GM21723 (cell line): ENCODE measurements around the gene ANO3.

Experiments
- ATAC-seq: cut with Tn5 transposase; IDR thresholded peaks from one replicate; pipeline ENCODE4 v1.9.1; 2021; ENCODE audit warnings: mild to moderate bottlenecking, moderate library complexity; ENCODE audit not compliant: unreplicated experiment

Gene ANO3

DNA sequence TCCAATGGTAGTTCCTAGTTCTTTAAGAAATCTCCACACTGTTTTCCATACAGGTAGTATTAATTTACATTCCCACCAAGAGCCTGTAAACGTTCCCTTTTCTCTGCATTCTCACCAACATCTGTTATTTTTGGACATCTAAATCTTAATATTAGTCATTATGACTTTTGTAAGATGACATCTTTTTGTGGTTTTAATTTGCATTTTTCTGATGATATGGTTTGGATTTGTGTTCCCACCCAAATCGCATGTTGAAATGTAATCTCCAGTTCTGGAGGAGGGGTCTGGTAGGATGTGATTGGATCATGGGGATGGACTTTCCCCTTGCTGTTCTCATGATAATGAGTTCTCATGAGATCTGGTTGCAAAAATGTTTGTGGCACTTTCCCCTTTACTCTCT, 151.2 kb downstream of the ANO3 start:
- no peak for ATAC-seq

DNA sequence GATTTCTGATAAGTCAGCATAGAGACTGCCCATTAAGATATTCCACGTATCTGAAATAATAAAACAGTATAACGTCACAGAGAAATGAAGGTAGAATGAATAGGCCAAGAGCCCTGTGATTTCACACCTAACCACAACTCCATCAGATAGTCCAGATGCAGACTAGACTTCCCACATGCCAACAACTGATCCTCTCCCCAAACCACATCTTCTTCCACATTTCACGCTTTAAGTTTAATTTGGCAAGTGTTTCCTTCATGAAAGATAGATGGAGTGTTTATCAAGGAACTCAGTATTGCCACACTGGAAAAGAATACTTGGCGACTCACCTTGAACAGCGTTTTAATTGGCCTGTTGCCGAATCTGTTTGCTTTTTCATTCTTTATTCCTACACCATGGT, 158.6 kb downstream of the ANO3 start:
- ATAC-seq: no peak

DNA sequence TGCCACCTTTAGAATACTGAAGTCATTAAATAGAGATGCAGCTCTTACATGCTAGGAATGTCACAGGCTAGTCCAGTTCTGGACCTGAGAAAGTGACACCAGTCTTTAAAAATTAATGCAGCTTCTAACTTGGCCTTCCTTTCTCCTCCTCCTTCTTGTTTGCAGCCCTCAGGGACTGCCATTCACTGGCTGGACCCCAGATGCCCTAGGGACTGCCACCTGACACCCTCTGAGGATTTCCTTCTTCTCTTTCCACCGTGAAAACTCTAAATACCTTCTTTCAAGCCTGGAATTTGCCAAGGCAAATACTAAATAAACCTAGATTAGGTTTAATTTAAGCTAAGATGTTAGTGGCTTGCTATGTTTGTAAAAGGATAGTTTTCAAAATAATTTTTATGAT, 161.7 kb downstream of the ANO3 start:
- no peak for ATAC-seq

DNA sequence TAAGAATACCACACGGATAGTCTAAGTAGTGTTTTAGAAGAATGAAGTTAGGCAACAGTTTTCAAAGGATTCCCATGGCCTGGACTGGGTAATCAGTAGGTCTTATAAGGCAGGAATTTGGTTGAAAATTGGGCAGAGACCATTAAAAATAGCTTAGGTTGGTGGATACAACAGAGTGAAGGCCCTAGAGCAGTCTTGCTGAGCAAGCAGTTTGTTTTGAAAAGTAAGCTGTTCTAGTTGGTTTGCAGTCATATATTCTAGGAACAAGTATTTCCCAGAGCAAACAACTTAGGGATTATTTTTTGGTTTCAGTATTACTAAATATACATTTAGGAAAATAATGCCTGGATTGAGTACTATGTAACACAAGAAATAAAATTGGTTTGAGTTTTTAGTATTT, 175.3 kb downstream of the ANO3 start:
- no peak for ATAC-seq

DNA sequence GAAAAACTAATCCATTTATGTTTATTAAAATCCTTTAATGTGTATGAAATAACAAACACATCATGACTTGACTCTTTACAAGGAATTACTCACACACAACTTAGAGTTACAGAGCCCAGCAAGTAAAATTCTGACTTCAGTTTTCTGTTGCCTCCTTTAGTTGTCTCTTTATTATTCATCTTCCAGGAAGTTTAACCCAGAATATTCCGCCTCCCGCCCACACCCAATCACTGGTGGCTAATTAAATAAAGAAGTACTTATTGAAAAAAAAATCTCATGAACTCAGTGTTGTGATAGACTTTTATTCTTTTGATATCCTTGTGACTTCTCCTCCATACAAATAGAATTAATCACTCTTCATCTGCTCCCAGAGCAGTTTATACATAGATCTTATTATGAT, 178.2 kb downstream of the ANO3 start:
- no peak for ATAC-seq

DNA sequence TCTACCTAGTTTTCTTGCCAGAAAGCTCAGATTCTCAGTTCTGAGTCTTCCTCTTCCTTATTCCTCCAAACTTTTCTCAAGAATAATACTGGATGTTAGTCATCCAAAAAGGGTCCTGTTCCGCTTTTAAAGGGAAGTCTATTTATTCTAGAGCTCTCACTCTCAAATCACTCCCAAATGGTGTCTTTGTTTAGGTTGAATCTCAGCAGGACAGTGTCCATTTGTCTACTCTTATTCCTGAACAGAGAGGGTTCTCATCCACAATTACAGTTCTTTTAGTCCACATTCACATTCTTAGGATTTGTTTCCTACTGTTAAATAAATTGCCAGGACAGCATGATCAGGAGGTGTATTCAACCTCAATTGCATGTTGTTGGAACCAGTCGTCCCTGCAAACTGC, 178.8 kb downstream of the ANO3 start:
- no peak for ATAC-seq

DNA sequence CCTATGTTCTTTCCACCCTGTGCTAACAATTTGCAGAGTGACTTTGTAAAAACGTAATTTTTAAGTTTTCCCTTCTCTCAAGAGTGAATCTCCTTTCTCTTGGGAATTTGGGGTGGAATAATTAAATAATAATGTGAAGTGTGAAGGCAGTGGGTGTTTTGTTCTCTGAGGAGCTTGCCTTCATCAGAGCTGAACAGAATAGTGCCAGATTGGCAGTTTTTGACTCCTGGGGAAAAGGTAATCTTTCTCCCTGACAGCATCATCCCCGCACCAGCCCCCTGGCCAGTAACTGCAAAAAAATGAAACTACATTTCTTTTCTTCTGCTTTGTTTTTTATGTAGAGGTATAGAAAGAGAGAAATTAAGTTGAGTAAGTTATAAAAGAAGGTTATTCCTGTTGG, 180.3 kb downstream of the ANO3 start:
- no peak for ATAC-seq

DNA sequence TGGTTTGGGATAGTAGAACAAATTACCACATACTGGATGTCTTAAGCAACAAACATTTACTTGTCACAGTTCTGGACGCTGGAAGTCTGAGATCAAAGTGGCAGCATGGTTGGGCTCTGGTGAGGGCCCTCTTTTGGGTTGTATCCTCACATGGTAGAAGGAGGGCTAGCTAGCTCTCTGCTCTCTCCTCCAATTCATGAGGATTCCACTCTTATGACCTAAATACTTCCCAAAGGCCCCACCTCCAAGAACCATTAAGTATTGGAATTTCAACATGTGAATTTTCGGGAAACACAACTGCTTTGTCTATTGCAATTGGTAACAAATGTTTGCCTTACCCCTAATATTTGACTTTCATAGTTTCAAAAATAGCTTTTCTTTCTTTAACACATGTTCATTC, 187.5 kb downstream of the ANO3 start:
- no peak for ATAC-seq

DNA sequence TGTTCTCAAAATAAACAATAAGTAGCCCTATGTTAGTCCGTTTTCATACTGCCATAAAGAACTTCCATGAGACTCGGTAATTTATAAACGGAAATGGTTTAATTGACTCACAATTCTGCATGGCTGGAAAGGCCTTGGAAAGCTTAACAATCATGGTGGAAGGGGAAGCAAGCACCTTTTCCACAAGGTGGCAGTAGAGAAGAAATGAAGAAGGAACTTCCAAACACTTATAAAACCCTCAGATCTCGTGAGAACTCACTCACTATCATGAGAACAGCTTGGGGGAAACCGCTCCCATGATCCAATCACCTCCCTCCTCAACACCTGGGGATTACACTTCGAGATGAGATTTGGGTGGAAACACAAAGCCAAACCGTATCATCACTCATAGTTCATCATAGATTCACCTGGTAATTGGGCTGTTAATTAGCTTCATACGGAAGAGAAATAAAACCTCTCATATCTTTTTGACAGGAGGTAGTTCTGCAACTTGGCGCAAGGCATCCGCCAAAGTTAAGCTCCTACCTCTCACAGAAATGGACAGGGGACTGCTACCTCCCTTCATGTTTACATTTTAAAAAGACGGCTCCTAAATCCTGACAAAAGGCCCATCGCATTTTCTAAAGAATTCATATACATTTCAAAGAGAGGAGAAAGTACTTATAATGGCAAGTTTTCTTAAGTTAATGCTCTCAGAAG, 191.1 kb downstream of the ANO3 start:
- no peak for ATAC-seq

DNA sequence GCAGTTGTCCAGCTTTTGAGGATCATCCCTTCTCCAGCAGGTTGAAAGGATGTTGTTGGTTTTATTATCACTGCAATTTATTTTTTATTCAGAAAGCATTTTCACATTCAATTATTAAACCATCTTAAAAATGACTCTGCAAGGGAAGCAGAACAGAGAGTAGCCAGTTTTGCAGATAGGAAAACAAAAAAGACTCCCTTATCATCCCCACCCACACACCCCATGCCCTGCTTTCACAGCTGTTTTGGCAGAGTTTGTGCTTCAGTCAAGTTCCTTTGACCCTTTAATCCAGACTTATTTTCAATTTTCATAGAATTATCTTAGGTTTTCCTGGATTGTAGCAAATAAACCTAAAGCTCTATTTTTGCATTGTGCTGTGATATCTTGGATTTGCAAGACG, 195.8 kb downstream of the ANO3 start:
- no peak for ATAC-seq

DNA sequence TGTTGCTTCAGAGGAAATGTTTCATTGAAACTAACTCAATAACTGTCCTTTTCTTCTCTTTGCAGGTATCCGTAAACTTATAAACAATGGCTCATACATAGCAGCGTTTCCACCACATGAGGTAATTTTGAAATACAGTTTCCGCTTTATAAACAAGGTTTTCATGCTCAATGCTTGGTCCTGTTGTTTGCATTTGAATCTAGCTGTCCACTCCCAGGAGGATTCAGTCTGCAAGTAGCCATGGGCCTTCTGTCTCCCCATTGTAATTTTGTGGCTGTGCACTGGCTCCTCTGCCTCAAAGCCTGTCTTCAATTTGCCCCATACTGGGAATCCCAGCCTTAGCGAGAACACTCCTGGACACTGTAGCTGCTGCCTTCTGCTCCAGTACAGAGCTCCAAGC, 205.4 kb downstream of the ANO3 start:
- no peak for ATAC-seq

DNA sequence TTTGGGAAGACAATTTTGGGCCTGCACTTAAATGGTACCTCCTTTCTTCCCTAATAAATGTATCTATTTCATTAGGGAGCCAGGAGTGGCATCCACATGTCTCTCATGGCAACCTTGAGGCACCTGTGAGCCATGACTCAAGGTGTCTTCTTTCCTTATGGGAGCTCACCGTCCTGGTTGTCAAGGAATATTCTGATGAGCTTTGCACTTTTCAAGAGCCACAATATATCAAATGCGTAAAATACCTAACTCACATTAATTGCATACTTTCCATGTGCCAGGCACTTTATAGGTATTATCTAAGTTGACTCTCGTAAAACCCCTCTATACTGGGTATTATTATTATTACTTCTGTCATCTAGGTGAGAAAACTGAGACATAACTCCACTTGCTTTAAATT, 207.6 kb downstream of the ANO3 start:
- ATAC-seq: no peak

DNA sequence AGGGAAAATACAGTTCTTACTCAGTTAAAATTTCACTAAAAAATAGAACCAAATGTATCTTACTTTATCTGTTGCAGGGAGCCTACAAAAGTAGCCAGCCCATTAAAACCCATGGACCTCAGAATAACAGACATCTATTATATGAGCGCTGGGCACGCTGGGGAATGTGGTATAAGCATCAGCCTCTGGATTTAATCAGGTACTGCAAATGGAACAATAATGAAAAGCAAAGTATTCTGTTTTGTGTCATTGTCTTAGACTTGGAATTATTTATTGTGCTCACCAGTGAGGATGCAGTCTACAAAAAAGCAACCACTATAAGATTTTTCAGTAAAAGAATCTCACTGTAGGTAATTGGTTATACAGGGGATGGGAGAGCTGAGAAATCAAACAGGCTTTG, 209.9 kb downstream of the ANO3 start:
- no peak for ATAC-seq

DNA sequence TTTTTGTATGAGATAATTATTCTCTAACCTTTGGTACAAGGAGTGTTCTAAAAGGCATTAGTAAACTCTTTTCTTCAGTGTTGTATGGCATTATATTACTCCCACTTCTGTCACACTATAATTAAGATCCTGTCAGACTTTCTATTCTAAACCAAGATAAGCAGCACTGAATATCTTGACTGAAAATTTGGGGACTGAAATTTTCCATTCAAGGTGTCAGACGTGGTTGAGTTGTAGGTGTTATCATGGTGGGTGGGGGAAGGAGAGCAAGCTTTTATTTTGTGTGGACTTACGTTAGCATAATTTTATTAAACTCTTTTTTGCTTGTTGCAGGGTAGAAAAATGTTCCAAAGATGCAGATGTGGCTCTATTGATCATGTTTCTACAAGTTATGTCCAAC, 217.2 kb downstream of the ANO3 start:
- ATAC-seq: no peak

DNA sequence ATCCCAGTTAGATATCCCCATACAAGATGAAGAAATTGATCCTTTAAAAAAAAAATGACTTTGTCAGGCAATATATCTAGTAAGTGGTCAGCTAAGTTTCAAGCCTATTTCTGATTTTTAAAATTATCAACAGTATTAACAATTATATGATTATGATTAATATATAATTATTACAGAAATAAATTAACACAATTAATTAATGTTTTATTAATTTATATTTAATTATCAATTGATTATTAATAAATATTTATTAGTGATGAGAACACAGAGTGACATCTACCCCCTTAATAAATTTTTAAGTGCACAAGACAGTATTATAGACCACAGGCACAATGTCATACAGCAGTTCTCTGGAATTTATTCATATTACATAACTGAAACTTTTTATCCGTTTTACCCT, 218.1 kb downstream of the ANO3 start:
- no peak for ATAC-seq

DNA sequence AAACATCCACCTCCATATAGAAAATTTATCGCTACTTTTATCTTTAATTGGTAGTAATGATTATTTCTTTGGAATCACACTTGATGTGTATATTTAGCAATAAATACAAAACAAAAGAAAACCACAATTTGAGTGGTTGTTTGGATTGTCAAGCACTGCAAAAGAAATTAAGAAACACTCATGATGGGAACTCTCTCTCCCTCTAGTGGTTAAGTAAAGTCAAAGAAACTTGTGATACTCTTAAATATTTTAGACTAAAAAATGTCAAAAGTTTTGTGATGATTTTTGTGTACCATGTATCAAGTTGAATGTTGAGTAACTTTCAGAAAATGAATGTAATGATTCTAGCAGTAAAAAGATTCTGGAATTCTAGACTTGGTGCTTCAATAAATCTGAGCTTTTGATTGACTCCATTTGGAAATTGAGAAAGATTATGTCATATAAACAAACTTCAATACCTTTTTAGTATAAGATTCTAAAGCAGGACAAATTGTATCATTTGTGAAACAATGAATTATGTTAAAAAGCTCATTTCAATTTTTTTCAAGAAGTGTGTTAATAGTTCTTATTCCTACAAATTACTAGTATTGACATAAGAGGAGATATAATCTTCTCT, 219.4 kb downstream of the ANO3 start:
- ATAC-seq: no peak

DNA sequence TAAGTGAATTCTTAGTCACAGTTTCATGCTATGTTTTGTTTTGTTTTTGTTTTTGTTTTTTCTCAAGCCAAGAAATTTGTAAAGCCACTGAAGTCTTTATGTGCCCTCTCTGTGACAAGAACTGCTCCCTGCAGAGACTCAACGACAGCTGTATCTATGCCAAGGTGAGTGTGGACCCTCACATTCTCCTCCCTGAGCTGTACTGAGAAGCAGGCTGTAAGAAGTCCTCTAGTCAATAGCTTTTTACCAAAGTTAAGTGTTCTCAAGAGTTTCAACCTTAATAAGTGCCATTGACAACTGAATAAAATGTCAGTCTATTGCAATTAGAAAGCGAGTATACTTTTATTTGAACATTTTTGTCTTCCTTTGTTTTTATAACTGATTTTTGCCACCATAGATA, 221.3 kb downstream of the ANO3 start:
- ATAC-seq: no peak

DNA sequence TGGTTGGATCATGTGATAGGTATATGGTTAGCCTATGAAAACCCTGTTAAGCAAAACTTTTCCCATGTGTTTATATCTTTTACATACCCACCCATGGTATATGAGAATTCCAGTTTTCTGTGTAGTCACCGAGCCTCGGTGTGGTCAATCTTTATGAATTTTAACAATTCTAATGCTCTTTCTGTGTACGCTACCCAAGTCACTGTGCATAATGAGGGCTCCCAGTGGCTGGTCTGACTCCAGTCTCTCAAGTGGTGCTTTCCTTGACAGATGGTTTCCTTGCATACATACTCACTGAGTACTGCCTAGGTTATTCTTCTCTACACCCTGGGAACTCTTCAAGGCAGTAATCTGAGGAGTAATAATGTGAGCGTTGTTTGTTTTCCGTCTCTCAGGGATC, 222.5 kb downstream of the ANO3 start:
- ATAC-seq: no peak

DNA sequence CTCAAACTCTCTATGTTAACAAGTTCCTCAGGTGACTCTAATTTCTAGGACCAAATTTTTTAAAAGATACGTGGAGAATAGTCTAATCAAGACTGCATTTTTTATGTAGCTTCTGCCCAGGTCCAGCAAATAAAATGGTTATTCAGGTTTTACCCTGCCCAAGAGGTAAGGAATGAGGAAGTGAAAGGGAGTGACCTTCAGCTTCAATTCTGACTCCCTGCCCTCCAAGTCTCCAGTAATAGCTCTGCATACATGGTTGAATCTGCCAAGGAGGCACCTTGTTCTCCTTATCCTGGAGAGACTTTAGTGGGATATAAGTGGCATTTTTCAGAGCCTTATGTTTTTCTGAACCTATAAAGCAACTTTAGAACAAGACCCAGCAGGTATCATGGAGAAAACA, 224.7 kb downstream of the ANO3 start:
- ATAC-seq: no peak

DNA sequence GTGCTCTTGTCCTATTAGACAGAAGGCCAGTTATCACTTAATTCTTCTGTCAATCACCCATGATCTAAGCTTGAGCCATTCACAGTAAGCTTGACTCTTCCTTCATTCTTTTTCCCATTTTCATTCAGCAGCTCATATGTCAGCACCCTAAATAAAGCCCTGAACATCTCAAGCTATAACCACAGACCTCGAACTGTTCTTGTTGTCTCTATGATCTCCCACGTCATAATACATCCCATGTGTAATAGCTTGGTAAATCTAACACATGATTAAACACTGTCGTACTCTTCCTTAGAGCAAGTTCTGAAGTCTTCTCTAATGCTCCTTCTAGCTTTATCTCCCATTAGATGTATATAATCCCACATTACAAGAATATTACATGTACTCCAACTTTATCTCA, 225.7 kb downstream of the ANO3 start:
- no peak for ATAC-seq

DNA sequence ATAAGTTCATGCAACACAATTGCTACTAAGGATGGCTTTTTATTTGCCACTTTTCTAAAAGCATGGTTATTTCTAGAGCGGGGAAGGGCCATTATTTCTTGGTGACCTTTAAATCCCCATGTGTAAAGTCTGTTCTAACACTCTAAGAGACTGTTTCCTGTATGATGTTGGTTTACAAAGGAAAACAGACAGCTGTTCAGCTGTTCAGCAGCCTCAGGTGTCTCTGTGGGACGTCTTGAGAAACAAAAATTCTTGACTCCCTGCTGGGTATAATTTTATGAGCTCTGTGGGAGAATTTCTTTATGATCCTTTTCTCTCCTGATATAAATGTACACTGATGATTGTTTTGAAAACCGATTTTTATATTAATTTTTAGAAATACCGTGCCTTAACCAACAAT, 226.3 kb downstream of the ANO3 start:
- no peak for ATAC-seq

DNA sequence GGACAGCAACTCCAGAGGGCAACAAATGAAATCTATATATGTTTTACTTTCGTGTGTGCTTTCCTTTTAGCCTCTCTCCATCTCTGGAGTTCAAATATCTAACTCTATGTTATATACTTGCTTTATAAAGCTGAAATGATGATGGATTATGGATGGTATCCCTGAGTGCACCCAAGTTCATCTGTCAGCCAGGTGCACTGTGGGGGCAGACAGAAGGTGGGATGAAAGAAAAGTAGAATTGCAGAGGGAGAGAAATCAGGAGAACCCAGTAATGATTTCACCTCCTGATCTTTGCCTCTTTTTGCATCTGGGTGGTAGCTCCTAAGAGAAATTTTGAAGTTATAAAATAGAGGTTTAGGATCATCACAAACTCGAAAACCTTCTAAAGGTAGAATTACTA, 237.7 kb downstream of the ANO3 start:
- ATAC-seq: no peak
